Suprapubic skin (tissue), 4 donors: Measurements from ENCODE around the gene C10orf105. TPM values are rescaled to one million over a fixed set of nuclear protein-coding genes. Genes with fewer than 3 reads are reported as not detected.

ENCODE experiments used
- DNase-seq, 2 donors: peaks; one replicate each; pipeline ENCODE4 v3.0.0-alpha.2; 2019; ENCODE audit warnings: low spot score in 2 of 2
- H3K27ac ChIP-seq: fragments of 200-600 bp; sonication (generic); one replicate; pipeline ENCODE4 v1.5.1; 2019
- H3K27me3 ChIP-seq: fragments of 200-600 bp; sonication (generic); one replicate; pipeline ENCODE4 v1.5.1; 2019
- H3K36me3 ChIP-seq: fragments of 200-600 bp; sonication (generic); one replicate; pipeline ENCODE4 v1.5.1; 2019
- H3K4me1 ChIP-seq: fragments of 200-600 bp; sonication (generic); one replicate; pipeline ENCODE4 v1.5.1; 2019
- H3K4me3 ChIP-seq: fragments of 200-600 bp; sonication (generic); one replicate; pipeline ENCODE4 v1.5.1; 2019; ENCODE audit warnings: mild to moderate bottlenecking
- H3K9me3 ChIP-seq: fragments of 200-600 bp; sonication (generic); one replicate; pipeline ENCODE4 v1.5.1; 2019
- CTCF ChIP-seq, 2 donors: fragments of 200-600 bp in 1 of 2; fragments of 450-650 bp in 1 of 2; sonication (generic) in 1 of 2; IDR thresholded peaks; one replicate each; pipeline ENCODE4 v1.5.1; 2016 to 2019; ENCODE audit warnings: antibody characterized with exemption in 2 of 2, mild to moderate bottlenecking in 1 of 2, moderate library complexity in 1 of 2
- EP300 ChIP-seq: sonication (generic); formaldehyde crosslinking; IDR thresholded peaks from one replicate; pipeline ENCODE4 v1.6.1; 2017; ENCODE audit warnings: antibody characterized with exemption
- POLR2A ChIP-seq, 2 donors: fragments of 450-650 bp; IDR thresholded peaks; one replicate each; pipeline ENCODE4 v1.6.1; 2017; ENCODE audit warnings: antibody characterized with exemption in 2 of 2, mild to moderate bottlenecking in 2 of 2, moderate library complexity in 2 of 2
- POLR2AphosphoS5 ChIP-seq, 3 donors: sonication (generic); formaldehyde crosslinking; IDR thresholded peaks; one replicate each; pipeline ENCODE4 v1.6.1; 2017; ENCODE audit warnings: antibody characterized with exemption in 3 of 3
- WGBS: methylation state at CpG from one replicate; pipeline ENCODE4 v1.1.5; 2018; 5-methylcytosine and 5-hydroxymethylcytosine counted together
- total RNA-seq, 4 donors: library from RNA; depleted of rRNA; stranded (reverse); fragments of >200 nt; gene quantifications; one replicate each; pipeline ENCODE4 v1.1.0, GENCODE V29; 2016

Gene C10orf105
- total RNA-seq, 4 donors from 2014 or later, result 0.17 to 0.48 TPM; not detected in 2

- TF ChIP-seq EP300 (no peak), CTCF (IDR thresholded peaks at IDR 0.05) (no peak), POLR2AphosphoS5 (IDR thresholded peaks at IDR 0.05) (no peak), POLR2A (IDR thresholded peaks at IDR 0.05) (no peak)
- Histone ChIP-seq H3K4me1 (peaks cover 9% of the 10 kb centered on the region), H3K4me3 (no peak overlapping the region), H3K36me3 (no peaks in the 10 kb centered on the region), H3K27ac (no peak overlapping the region), H3K9me3 (no peaks in the 10 kb centered on the region), H3K27me3 (no peaks in the 10 kb centered on the region)
- no peak for DNase-seq
- 40% methylated on average over 2 of the region's 2 CpGs for WGBS
Observed at GRCh38 chr10:71705582-71705981, 14.0 kb downstream of the C10orf105 start.

GRCh38 chr10:71704816-71705215, 14.8 kb downstream of the C10orf105 start:
- Histone ChIP-seq H3K36me3 (no peaks in the 10 kb centered on the region), H3K27me3 (no peaks in the 10 kb centered on the region), H3K4me1 (peaks cover 9% of the 10 kb centered on the region), H3K4me3 (no peak overlapping the region), H3K9me3 (no peaks in the 10 kb centered on the region), H3K27ac (no peak overlapping the region)
- DNase-seq, result no peak
- TF ChIP-seq CTCF (IDR thresholded peaks at IDR 0.05) (no peak), POLR2AphosphoS5 (IDR thresholded peaks at IDR 0.05) (no peak), EP300 (no peak), POLR2A (IDR thresholded peaks at IDR 0.05) (no peak)
- WGBS, result 96% methylated on average over 12 of the region's 18 CpGs

GRCh38 chr10:71703577-71703976, 16.0 kb downstream of the C10orf105 start:
- 91% methylated on average over 11 of the region's 11 CpGs for WGBS
- no peak for DNase-seq
- no peak overlapping the region for H3K27ac ChIP-seq
- peaks cover 9% of the 10 kb centered on the region for H3K4me1 ChIP-seq
- no peaks in the 10 kb centered on the region for H3K36me3 ChIP-seq
- H3K4me3 ChIP-seq, result no peak overlapping the region
- TF ChIP-seq POLR2AphosphoS5 (IDR thresholded peaks at IDR 0.05) (no peak), EP300 (no peak), POLR2A (IDR thresholded peaks at IDR 0.05) (no peak), CTCF (IDR thresholded peaks at IDR 0.05) (no peak)
- H3K27me3 ChIP-seq, result no peaks in the 10 kb centered on the region
- no peaks in the 10 kb centered on the region for H3K9me3 ChIP-seq

- H3K4me3 ChIP-seq, result no peak overlapping the region
- no peak for TF ChIP-seq EP300
- TF ChIP-seq POLR2A (IDR thresholded peaks at IDR 0.05), result no peak
- no peak for TF ChIP-seq CTCF (IDR thresholded peaks at IDR 0.05)
- no peak for TF ChIP-seq POLR2AphosphoS5 (IDR thresholded peaks at IDR 0.05)
- H3K36me3 ChIP-seq, result no peaks in the 10 kb centered on the region
- H3K4me1 ChIP-seq, result peaks cover 3% of the 10 kb centered on the region
- no peaks in the 10 kb centered on the region for H3K9me3 ChIP-seq
- no peak for DNase-seq
- H3K27ac ChIP-seq, result no peak overlapping the region
- H3K27me3 ChIP-seq, result no peaks in the 10 kb centered on the region
- 81% methylated on average over 7 of the region's 11 CpGs for WGBS
Observed at GRCh38 chr10:71701496-71702132, 18.0 kb downstream of the C10orf105 start.

- H3K36me3 ChIP-seq, result no peaks in the 10 kb centered on the region
- no peak overlapping the region for H3K27ac ChIP-seq
- no peak for DNase-seq
- H3K4me1 ChIP-seq, result peaks cover 10% of the 10 kb centered on the region
- WGBS, result 83% methylated on average over 6 of the region's 11 CpGs
- H3K27me3 ChIP-seq, result no peaks in the 10 kb centered on the region
- TF ChIP-seq POLR2AphosphoS5 (IDR thresholded peaks at IDR 0.05), result no peak
- no peak for TF ChIP-seq EP300
- no peak for TF ChIP-seq CTCF (IDR thresholded peaks at IDR 0.05)
- no peak for TF ChIP-seq POLR2A (IDR thresholded peaks at IDR 0.05)
- H3K9me3 ChIP-seq, result no peaks in the 10 kb centered on the region
- H3K4me3 ChIP-seq, result no peak overlapping the region
Observed at GRCh38 chr10:71700731-71701368, 18.7 kb downstream of the C10orf105 start.
